ENCODE results near the gene S100A6.

DNA sequence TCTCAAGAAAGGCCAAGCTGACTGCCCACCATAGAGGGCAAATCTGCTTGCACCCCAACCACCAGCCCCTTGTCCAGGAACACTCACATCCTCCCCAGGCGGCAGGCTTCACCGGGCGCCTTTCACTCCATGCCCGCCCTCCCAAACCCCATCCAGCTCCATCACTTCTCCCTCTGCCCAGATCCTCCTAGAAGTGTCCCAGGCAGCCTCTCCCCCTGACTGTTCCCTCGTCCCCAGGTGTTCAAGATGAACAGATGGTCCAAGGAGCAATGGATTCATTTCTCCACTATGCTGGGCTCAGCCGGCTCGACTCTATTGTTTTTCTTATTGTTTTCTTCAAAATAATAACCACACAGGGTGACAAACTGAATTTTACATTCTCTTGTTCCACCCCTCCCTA lies 22.1 kb downstream of the S100A6 start:
- TF ChIP-seq POLR2A (IDR thresholded peaks at IDR 0.05; ENCODE audit: low read length), result no peak
- no peak for TF ChIP-seq GATA1 (IDR thresholded peaks at IDR 0.05; ENCODE audit: low read depth, low read length)

All from erythroblast (primary cell).